GM19455 (cell line): ENCODE data around the gene CISD3.
"Not testable (repeated sequence)": the region's sequence is repeated elsewhere in the genome, so short reads cannot be mapped to it uniquely, and the experiment has no call there.

Experiments used
- ATAC-seq: cut with Tn5 transposase; IDR thresholded peaks from one replicate; pipeline ENCODE4 v1.9.1; 2021; ENCODE audit not compliant: unreplicated experiment

The CISD3 gene

GRCh38 chr17:38707678-38708351 is 22.3 kb upstream of the CISD3 start:
- ATAC-seq: no peak

DNA sequence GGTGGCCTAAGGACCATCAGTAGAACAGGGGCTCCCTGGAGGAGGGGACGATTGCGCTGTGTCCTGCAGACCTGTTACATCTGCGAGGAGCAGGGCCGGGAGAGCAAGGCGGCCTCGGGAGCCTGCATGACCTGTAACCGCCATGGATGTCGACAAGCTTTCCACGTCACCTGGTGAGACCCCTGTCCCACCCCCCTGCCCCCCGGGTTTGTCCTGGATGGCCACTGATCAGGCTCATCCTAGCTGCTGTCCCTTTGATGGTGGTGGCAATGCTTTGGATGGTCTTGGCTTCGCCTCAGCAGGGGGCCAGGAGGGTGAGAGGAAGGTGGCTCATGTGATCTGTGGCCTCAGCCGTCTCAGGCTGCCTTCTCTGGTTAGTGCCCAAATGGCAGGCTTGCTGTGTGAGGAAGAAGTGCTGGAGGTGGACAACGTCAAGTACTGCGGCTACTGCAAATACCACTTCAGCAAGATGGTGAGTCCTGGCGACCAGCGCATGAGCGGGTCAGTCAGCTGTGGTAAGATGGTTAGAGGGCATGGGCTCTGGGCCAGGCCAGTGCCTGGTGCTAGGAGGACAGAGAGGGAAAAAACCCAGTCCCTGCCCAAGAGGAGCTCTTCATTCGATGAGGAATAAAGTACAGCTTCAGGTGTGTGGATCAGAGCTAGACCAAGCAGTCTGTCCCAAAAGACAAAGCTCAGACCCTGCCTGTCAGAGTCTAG is 20.9 kb upstream of the CISD3 start:
- ATAC-seq: no peak

GRCh38 chr17:38709864-38710603 is 20.1 kb upstream of the CISD3 start:
- no peak for ATAC-seq

- ATAC-seq: no peak
These were observed 19.6 kb upstream of the CISD3 start for GRCh38 chr17:38710604-38710962.

DNA sequence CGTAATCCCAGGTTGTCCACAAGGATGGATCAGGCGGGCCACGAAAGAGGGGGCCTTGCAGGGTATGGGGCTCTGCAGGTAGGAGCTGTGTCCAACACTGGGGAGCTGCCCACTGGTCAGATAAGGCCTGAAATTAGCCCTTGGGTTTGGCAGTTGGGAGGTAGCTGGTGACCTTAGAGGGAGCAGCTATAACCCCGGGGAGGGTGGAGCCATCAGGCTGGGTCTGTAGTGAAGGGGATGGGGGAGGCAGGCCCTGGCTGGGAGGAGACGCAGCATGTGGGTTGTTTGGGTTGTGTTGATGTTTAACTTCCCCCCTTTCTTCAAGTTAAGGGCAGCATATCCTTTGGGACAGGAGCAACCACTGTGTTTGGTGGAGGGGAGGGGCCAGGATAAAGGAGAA is 19.2 kb upstream of the CISD3 start:
- ATAC-seq: no peak

DNA sequence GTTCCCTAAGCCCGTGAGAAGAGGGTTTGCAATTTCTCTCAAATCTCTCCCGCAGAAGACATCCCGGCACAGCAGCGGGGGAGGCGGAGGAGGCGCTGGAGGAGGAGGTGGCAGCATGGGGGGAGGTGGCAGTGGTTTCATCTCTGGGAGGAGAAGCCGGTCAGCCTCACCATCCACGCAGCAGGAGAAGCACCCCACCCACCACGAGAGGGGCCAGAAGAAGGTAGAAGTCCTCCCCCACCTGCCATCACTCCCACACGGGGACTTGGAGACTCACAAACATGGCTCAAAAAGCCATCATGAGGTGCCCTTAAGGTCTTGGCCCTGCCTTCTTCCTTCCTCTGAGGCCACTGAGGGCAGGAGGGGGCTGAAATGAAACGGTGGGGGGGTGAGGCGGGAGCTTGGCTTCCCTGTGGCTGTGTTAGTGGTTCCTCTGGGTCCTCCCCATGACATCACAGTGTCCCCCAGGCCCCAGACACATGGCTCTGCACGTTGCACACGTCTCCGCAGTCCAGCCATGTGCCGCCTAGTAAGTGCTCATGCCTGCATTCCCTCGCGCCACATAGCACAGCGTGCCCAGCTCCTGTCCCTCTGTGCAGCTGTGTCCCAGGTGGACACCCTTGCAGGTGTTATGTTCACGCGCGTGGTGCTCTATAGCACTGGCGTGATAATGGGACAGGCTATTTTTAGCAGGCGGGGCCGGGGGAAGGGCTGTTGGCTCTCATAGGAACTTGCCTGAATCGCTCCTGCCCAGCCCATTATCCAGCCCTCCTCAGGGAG is 18.2 kb upstream of the CISD3 start:
- ATAC-seq: no peak

DNA sequence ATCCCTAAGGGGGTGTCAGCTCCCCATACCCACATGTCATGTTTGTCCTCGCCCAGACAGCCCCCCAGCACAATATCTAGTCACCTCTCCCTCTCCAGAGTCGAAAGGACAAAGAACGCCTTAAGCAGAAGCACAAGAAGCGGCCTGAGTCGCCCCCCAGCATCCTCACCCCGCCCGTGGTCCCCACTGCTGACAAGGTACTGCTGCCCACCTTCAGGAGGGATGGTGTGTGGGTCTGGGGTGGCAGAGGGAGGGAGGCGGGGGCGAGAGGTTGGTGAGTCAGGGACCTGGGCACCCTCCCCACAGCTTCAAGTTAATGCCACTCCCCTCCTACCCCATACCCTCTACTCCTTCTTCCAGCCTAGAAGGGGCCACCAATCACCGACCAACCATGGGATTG is 17.5 kb upstream of the CISD3 start:
- ATAC-seq: no peak

- no peak for ATAC-seq
These were observed 16.6 kb upstream of the CISD3 start for GRCh38 chr17:38713456-38714075.

DNA sequence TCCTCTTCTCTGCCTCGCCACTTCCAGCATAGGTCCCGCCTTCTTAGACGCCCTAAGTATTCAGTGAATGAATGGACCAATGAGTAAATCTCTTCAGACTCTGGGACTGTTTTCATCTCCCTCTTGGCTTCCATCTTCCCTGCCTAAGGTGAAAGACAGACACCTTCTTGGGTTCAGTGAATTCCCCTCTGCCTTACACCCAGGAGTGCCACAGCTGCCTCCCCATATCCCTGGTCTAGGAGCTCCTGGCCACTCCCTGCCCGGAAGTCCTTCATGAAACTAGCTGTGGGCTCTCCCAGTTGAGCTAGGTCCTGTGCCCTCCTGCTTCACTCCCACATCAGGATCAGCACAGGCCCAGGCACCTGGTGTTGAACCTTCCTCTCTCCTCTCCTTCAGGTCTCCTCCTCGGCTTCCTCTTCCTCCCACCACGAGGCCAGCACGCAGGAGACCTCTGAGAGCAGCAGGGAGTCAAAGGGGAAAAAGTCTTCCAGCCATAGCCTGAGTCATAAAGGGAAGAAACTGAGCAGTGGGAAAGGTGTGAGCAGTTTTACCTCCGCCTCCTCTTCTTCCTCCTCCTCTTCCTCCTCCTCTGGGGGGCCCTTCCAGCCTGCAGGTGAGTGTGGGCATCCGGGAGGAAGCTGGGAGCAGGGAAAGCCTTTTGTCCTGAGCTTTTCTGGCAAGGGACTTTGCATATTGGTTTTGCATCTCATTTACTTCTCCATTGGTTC is 14.8 kb upstream of the CISD3 start:
- no peak for ATAC-seq

DNA sequence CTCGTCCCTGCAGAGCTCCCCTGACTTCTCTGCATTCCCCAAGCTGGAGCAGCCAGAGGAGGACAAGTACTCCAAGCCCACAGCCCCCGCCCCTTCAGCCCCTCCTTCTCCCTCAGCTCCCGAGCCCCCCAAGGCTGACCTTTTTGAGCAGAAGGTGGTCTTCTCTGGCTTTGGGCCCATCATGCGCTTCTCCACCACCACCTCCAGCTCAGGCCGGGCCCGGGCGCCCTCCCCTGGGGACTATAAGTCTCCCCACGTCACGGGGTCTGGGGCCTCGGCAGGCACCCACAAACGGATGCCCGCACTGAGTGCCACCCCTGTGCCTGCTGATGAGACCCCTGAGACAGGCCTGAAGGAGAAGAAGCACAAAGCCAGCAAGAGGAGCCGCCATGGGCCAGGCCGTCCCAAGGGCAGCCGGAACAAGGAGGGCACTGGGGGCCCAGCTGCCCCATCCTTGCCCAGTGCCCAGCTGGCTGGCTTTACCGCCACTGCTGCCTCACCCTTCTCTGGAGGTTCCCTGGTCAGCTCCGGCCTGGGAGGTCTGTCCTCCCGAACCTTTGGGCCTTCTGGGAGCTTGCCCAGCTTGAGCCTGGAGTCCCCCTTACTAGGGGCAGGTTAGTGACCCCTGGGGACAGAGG is 13.7 kb upstream of the CISD3 start:
- ATAC-seq: no peak

GRCh38 chr17:38717139-38717745 is 12.9 kb upstream of the CISD3 start:
- no peak for ATAC-seq

DNA sequence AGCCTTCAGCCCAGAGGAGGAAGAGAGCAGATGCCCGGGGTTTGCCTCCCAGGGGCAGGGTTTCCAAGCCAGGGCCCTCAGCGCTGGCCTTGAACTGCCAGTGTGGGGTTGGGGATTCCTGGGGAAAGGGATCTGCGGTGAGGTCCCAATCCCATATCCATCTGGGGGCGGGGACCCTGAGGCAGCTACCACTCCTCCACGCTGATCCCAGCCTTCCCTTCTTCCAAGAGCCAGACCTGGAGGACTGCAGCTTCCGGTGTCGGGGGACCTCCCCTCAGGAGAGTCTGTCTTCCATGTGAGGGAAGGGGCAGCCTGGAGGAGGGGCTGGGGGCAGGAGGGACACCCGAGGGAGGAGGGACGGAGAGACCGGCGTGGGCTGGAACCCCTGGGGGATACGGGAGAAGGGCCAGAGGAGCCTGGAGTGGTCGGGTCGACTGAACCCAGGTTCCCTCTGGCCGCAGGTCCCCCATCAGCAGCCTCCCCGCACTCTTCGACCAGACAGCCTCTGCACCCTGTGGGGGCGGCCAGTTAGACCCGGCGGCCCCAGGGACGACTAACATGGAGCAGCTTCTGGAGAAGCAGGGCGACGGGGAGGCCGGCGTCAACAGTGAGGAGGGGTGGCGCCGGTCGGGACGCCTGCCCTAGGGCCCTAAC is 10.7 kb upstream of the CISD3 start:
- ATAC-seq: no peak

GRCh38 chr17:38719943-38720641 is 10.0 kb upstream of the CISD3 start:
- no peak for ATAC-seq

DNA sequence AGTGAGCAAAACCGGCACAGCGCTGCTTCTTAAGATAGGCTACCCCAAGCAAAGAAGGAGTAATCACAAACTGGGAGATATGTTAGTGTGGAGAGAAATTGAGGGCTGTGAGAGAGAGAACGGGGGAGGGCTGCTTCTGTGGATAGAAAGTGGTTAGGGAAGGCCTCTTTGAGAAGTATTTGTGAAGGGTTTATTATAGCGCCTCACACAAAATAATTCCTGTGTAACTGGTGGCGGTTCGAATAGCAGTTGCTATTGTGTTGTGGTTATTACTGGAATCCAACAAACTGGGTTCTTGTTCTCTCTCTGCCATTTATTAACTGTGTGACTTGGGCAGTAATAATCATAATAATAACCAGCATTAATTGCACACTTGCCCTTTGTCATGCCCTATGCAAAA is 9.2 kb upstream of the CISD3 start:
- no peak for ATAC-seq

GRCh38 chr17:38721802-38722201 is 8.3 kb upstream of the CISD3 start:
- ATAC-seq: no peak

GRCh38 chr17:38724337-38724988 is 5.7 kb upstream of the CISD3 start:
- ATAC-seq: no peak

DNA sequence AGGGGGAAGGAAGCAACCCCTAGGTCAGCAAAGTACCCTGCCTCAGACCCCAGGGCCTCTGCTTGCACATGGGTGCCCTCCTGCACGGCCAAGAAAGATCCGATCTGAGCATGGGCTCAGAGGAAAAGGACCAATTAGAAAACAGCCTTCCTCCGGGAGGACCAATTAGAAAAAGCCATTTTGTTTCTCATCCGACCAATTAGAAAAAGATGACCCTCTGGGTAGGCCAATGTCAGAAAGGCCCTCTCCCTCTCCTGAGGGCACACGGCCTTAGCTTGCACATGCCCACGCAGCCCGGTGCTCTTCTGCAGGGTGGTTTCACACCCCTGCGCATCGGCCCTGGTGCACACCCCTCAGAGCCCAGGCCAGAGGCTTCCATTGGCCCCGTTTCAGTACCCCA is 5.1 kb upstream of the CISD3 start:
- no peak for ATAC-seq

DNA sequence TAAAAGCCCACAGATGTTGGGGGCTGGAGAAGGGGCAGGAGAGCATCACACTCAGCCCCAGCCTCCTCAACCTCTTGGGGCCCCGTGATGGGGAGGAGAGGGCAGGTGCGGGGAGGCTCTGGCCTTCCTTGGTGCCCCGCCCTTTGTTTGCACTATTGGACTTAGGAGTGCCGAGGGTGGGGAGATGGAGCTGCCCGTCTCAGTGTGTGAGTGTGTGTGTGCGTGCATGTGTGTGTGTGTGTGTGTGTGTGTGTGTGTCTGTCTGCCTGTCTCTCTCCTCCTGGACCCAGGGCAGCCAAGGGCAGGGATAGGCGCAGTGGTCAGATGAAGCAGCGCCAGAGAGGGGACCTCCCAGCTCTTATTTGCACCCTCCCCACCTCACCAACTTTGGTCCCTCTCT is 4.0 kb upstream of the CISD3 start:
- not testable (repeated sequence) for ATAC-seq
